CD14-positive monocyte (primary cell): ENCODE results near the gene CACNA1B. TPM values are rescaled to one million over a fixed set of nuclear protein-coding genes. Genes with fewer than 3 reads are reported as not detected.

Source experiments
- DNase-seq, 3 donors: peaks; one replicate each; pipeline ENCODE4 v3.0.0-alpha.2; 2011 to 2022
- H2AFZ ChIP-seq: 2 replicates; pipeline ENCODE4 v1.6.0; 2012; ENCODE audit warnings: mild to moderate bottlenecking, low read depth, low read length, inconsistent platforms; ENCODE audit not compliant: insufficient read depth, poor library complexity, severe bottlenecking
- H3K27ac ChIP-seq, 2 donors: 1 replicate in 1 of 2; 2 replicates in 1 of 2; pipeline ENCODE4 v1.5.1; 2012 to 2013; ENCODE audit warnings: low read length in 2 of 2, control low read depth in 1 of 2, inconsistent platforms in 1 of 2, low read depth in 1 of 2, mild to moderate bottlenecking in 1 of 2
- H3K27me3 ChIP-seq, 2 donors: one replicate each; pipeline versions ENCODE4 v1.6.0 to v1.6.1; 2011 to 2013; ENCODE audit warnings: low read length in 2 of 2; ENCODE audit not compliant: control insufficient read depth in 2 of 2, insufficient read depth in 2 of 2
- H3K36me3 ChIP-seq, 2 donors: replicated peaks in 1 of 2; 1 replicate in 1 of 2; 2 replicates in 1 of 2; pipeline versions ENCODE4 v1.5.1 to v1.6.1; 2012 to 2013; ENCODE audit warnings: low read length in 2 of 2, control low read depth in 1 of 2, inconsistent platforms in 1 of 2, mild to moderate bottlenecking in 1 of 2; ENCODE audit not compliant: insufficient read depth in 2 of 2, control insufficient read depth in 1 of 2
- H3K4me1 ChIP-seq, 2 donors: 1 replicate in 1 of 2; 2 replicates in 1 of 2; pipeline versions ENCODE4 v1.5.1 to v1.6.1; 2012 to 2013; ENCODE audit warnings: low read length in 2 of 2, control low read depth in 1 of 2, inconsistent platforms in 1 of 2, mild to moderate bottlenecking in 1 of 2, moderate library complexity in 1 of 2; ENCODE audit not compliant: insufficient read depth in 2 of 2, control insufficient read depth in 1 of 2
- H3K4me2 ChIP-seq: replicated peaks from 2 replicates; pipeline ENCODE3; 2012; ENCODE audit warnings: low read length, moderate library complexity, mild to moderate bottlenecking; ENCODE audit not compliant: poor library complexity, severe bottlenecking; ENCODE audit errors: extremely low read depth
- H3K4me3 ChIP-seq, 3 experiments: fragments of 200-600 bp in 1 of 3; sonication (generic) in 1 of 3; replicated peaks in 1 of 3; 1 replicate in 2 of 3; 2 replicates in 1 of 3; pipeline ENCODE4 v1.5.1; 2011 to 2013; ENCODE audit warnings: low read length in 3 of 3, mild to moderate bottlenecking in 3 of 3, control low read depth in 2 of 3, low read depth in 2 of 3, inconsistent platforms in 1 of 3, moderate library complexity in 1 of 3
- H3K79me2 ChIP-seq: 2 replicates; pipeline ENCODE4 v1.6.0; 2012; ENCODE audit warnings: mild to moderate bottlenecking, control low read depth, inconsistent platforms, low read length, moderate library complexity; ENCODE audit not compliant: insufficient read depth
- H3K9ac ChIP-seq: 2 replicates; pipeline ENCODE4 v1.6.0; 2017; ENCODE audit warnings: low read length, mild to moderate bottlenecking; ENCODE audit not compliant: insufficient read depth, poor library complexity, severe bottlenecking
- H3K9me3 ChIP-seq, 2 donors: replicated peaks in 1 of 2; 1 replicate in 1 of 2; 2 replicates in 1 of 2; pipeline versions ENCODE4 v1.5.1 to v1.6.1; 2012 to 2013; ENCODE audit warnings: low read length in 2 of 2, control low read depth in 1 of 2; ENCODE audit not compliant: control insufficient read depth in 1 of 2, insufficient read depth in 1 of 2
- H4K20me1 ChIP-seq: 2 replicates; pipeline ENCODE4 v1.6.0; 2012; ENCODE audit warnings: mild to moderate bottlenecking, low read length, control low read depth, moderate library complexity; ENCODE audit not compliant: insufficient read depth
- H3K27ac Mint-ChIP-seq, 7 donors: one replicate each; pipeline ENCODE4 v1.8.0; 2020; ENCODE audit warnings: mild to moderate bottlenecking in 7 of 7, mixed read lengths in 7 of 7, moderate library complexity in 6 of 7, inconsistent platforms in 2 of 7
- H3K27me3 Mint-ChIP-seq, 3 donors: one replicate each; pipeline ENCODE4 v1.8.0; 2021 to 2022; ENCODE audit warnings: low read depth in 3 of 3, mild to moderate bottlenecking in 3 of 3, mixed read lengths in 3 of 3, moderate library complexity in 3 of 3, inconsistent platforms in 1 of 3
- H3K36me3 Mint-ChIP-seq, 2 donors: one replicate each; pipeline ENCODE4 v1.8.0; 2020; ENCODE audit warnings: mixed read lengths in 2 of 2, inconsistent platforms in 1 of 2, mild to moderate bottlenecking in 1 of 2
- H3K4me1 Mint-ChIP-seq: one replicate; pipeline ENCODE4 v1.8.0; 2020; ENCODE audit warnings: mild to moderate bottlenecking, mixed read lengths
- H3K4me3 Mint-ChIP-seq, 2 donors: one replicate each; pipeline ENCODE4 v1.8.0; 2020; ENCODE audit warnings: mild to moderate bottlenecking in 2 of 2, mixed read lengths in 2 of 2, moderate library complexity in 1 of 2
- H3K9me3 Mint-ChIP-seq, 7 donors: one replicate each; pipeline ENCODE4 v1.8.0; 2020 to 2022; ENCODE audit warnings: mixed read lengths in 7 of 7, mild to moderate bottlenecking in 6 of 7, moderate library complexity in 6 of 7, inconsistent platforms in 2 of 7
- WGBS: methylation state at CpG from one replicate; pipeline ENCODE4 v1.1.5; 2013; ENCODE audit warnings: missing lambda C conversion rate; ENCODE audit not compliant: insufficient coverage; 5-methylcytosine and 5-hydroxymethylcytosine counted together
- intact Hi-C, 2 donors: fragments of 100-400 bp; cut with micrococcal nuclease; formaldehyde crosslinking; loops; one replicate each; pipeline versions ENCODE4 v1.15.0 to v1.15.1; 2023
- polyA plus RNA-seq, 3 donors: library from polyadenylated mRNA; depleted of rRNA in 1 of 3; unstranded in 2 of 3; stranded (reverse) in 1 of 3; fragments of 300-500 nt in 2 of 3; fragments of >200 nt in 1 of 3; fragmentation: Illumina TruSeq in 2 of 3; gene quantifications; 1 replicate in 2 of 3; 2 replicates in 1 of 3; pipeline ENCODE4 v1.2.3, GENCODE V29; 2012 to 2021
- TF ChIP-seq, protein P1 (sequence below): fragments of 200-600 bp; IDR thresholded peaks from one replicate; pipeline ENCODE4 v1.8.0; 2022; ENCODE audit warnings: antibody characterized with exemption, mild to moderate bottlenecking

The CACNA1B gene
- polyA plus RNA-seq, 3 donors: not detected

GRCh38 chr9:138073808-138074207, 196.2 kb downstream of the CACNA1B start:
- Mint-ChIP-seq H3K4me1 (no peaks in the 10 kb centered on the region), H3K36me3 (no peaks in the 10 kb centered on the region), H3K27me3 (peaks cover 2 to 5% (median 3%) of the 10 kb centered on the region in 3 donors), H3K27ac (no peak overlapping the region), H3K9me3 (peaks cover 0 to 4% (median 1%) of the 10 kb centered on the region in 7 donors), H3K4me3 (no peak overlapping the region)
- no peak overlapping the region for H3K9ac ChIP-seq
- H3K79me2 ChIP-seq: no peaks in the 10 kb centered on the region
- no peak overlapping the region for H3K27ac ChIP-seq
- TF ChIP-seq, protein P1, sequence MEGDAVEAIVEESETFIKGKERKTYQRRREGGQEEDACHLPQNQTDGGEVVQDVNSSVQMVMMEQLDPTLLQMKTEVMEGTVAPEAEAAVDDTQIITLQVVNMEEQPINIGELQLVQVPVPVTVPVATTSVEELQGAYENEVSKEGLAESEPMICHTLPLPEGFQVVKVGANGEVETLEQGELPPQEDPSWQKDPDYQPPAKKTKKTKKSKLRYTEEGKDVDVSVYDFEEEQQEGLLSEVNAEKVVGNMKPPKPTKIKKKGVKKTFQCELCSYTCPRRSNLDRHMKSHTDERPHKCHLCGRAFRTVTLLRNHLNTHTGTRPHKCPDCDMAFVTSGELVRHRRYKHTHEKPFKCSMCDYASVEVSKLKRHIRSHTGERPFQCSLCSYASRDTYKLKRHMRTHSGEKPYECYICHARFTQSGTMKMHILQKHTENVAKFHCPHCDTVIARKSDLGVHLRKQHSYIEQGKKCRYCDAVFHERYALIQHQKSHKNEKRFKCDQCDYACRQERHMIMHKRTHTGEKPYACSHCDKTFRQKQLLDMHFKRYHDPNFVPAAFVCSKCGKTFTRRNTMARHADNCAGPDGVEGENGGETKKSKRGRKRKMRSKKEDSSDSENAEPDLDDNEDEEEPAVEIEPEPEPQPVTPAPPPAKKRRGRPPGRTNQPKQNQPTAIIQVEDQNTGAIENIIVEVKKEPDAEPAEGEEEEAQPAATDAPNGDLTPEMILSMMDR: no peak
- no peaks in the 10 kb centered on the region for H3K27me3 ChIP-seq
- no peak overlapping the region for H2AFZ ChIP-seq
- no peak overlapping the region for H3K4me3 ChIP-seq
- H4K20me1 ChIP-seq: no peaks in the 10 kb centered on the region
- no peak for DNase-seq
- no peaks in the 10 kb centered on the region for H3K9me3 ChIP-seq
- intact Hi-C loops: no loop called here
- H3K4me2 ChIP-seq: no peak overlapping the region
- WGBS: 91% methylated on average over 11 of the region's 12 CpGs
- no peaks in the 10 kb centered on the region for H3K4me1 ChIP-seq
- no peaks in the 10 kb centered on the region for H3K36me3 ChIP-seq

DNA sequence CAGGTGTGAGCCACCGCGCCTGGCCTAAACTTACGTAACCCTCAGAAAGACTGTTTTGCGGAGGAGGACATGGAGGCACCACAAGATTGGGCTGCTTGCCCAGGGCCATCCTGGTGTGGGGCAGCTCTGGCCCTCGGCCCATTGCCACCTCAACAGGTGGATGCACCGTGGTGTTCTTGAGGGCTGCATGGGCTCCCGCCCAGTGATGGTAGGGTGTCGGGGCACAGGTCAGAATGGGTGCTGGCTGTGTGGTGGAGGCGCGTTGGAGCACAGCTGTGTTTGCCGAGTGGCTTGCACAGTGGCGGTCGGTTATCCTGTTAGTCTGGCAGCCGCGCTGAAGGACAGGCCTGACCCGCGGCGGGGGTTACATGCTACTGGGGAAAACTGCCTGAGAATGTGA, 196.9 kb downstream of the CACNA1B start:
- Mint-ChIP-seq H3K4me3 (no peak overlapping the region), H3K27me3 (peaks cover 1 to 5% (median 3%) of the 10 kb centered on the region in 3 donors), H3K27ac (no peak overlapping the region), H3K36me3 (no peaks in the 10 kb centered on the region), H3K4me1 (no peaks in the 10 kb centered on the region), H3K9me3 (peaks cover 0 to 8% (median 2%) of the 10 kb centered on the region in 7 donors)
- H4K20me1 ChIP-seq: no peaks in the 10 kb centered on the region
- no peak overlapping the region for H3K4me3 ChIP-seq
- H3K9ac ChIP-seq: no peak overlapping the region
- no peaks in the 10 kb centered on the region for H3K36me3 ChIP-seq
- no peaks in the 10 kb centered on the region for H3K27me3 ChIP-seq
- no peaks in the 10 kb centered on the region for H3K9me3 ChIP-seq
- no peak overlapping the region for H3K4me2 ChIP-seq
- H3K4me1 ChIP-seq: no peaks in the 10 kb centered on the region
- H2AFZ ChIP-seq: no peak overlapping the region
- H3K79me2 ChIP-seq: no peaks in the 10 kb centered on the region
- DNase-seq: no peak
- WGBS: 96% methylated on average over 18 of the region's 18 CpGs
- TF ChIP-seq, protein P1: no peak
- intact Hi-C loops: no loop called here
- H3K27ac ChIP-seq: no peak overlapping the region
